PC-3 (cell line): ENCODE measurements around the gene ZNF76.

Experiments used
- EZH2 ChIP-seq: fragments of 300-600 bp; sonication (generic); IDR thresholded peaks from one replicate; pipeline ENCODE4 v1.6.1; 2017; ENCODE audit warnings: antibody characterized with exemption, mild to moderate bottlenecking, low read length; ENCODE audit not compliant: unreplicated experiment
- TF ChIP-seq, protein P1 (sequence below): fragments of 300-600 bp; sonication (generic); conservative IDR thresholded peaks from 2 replicates; pipeline ENCODE4 v1.5.1; 2017; ENCODE audit warnings: antibody characterized with exemption, low read depth, mild to moderate bottlenecking, low read length

DNA sequence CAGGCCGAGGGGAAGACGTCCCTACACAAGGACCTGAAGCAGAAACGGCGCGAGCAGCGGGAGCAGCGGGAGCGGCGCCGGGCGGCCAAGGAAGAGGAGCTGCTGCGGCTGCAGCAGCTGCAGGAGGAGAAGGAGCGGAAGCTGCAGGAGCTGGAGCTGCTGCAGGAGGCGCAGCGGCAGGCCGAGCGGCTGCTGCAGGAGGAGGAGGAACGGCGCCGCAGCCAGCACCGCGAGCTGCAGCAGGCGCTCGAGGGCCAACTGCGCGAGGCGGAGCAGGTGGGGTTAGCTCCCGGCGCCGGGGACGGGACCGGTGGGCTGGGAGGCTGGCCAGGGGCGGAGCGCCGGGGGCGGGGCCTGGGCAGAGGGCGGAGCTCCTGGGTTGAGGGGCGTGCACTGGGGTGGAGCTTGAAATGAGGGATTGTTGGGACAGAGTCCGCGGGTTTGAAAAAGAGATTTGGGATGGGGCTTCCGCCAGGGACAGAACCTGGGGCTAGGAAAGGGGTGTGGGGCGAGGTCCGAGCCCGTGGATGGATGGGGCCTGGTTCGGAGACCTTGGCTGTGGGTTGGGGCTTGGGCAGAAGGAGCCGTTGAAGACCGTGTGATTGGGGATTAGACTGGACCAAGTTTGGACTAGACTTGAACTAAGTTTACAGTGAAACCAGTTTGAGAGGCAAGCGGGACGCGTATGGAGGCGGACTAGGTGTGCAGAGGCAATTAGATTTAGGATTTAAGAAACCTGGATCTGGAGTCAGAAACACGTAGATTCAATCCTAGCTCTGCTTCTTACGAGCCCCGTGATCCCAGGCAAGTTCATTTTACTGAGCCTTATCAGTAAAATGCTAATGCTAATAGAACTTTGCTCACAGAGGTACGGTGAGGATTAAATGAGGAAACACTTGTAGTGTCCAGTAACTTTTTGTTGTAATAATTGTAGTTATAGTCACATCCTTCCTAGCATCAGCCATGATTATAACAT is 58.9 kb downstream of the ZNF76 start:
- TF ChIP-seq, protein P1, sequence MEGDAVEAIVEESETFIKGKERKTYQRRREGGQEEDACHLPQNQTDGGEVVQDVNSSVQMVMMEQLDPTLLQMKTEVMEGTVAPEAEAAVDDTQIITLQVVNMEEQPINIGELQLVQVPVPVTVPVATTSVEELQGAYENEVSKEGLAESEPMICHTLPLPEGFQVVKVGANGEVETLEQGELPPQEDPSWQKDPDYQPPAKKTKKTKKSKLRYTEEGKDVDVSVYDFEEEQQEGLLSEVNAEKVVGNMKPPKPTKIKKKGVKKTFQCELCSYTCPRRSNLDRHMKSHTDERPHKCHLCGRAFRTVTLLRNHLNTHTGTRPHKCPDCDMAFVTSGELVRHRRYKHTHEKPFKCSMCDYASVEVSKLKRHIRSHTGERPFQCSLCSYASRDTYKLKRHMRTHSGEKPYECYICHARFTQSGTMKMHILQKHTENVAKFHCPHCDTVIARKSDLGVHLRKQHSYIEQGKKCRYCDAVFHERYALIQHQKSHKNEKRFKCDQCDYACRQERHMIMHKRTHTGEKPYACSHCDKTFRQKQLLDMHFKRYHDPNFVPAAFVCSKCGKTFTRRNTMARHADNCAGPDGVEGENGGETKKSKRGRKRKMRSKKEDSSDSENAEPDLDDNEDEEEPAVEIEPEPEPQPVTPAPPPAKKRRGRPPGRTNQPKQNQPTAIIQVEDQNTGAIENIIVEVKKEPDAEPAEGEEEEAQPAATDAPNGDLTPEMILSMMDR, result no peak
- TF ChIP-seq EZH2, result no peak
